Heart right ventricle (tissue), 16 donors: ENCODE results near the gene OR52D1. TPM values are rescaled to one million over a fixed set of nuclear protein-coding genes. Genes with fewer than 3 reads are reported as not detected.

Experiments used
- ATAC-seq, 8 donors: fragments of 200-7000 bp; cut with Tn5 transposase; one replicate each; pipeline ENCODE4 v1.9.1; 2020; ENCODE audit warnings: mild to moderate bottlenecking in 8 of 8, moderate library complexity in 8 of 8, moderate number of reproducible peaks in 1 of 8
- DNase-seq, 2 donors: peaks; one replicate each; pipeline ENCODE4 v3.0.0-alpha.2; 2020
- H3K27ac ChIP-seq, 10 donors: fragments of 200-600 bp; sonication (generic) in 2 of 10; one replicate each; pipeline versions ENCODE4 v1.5.0 to v1.8.0; 2020 to 2022; ENCODE audit warnings: mild to moderate bottlenecking in 3 of 10
- H3K27me3 ChIP-seq, 7 donors: fragments of 200-600 bp; one replicate each; pipeline ENCODE4 v1.8.0; 2021 to 2022; ENCODE audit warnings: mild to moderate bottlenecking in 2 of 7
- H3K36me3 ChIP-seq, 9 donors: fragments of 200-600 bp; sonication (generic) in 1 of 9; one replicate each; pipeline versions ENCODE4 v1.5.0 to v1.8.0; 2020 to 2022; ENCODE audit warnings: mild to moderate bottlenecking in 2 of 9
- H3K4me1 ChIP-seq, 9 donors: fragments of 200-600 bp; sonication (generic) in 1 of 9; one replicate each; pipeline versions ENCODE4 v1.5.0 to v1.8.0; 2020 to 2022; ENCODE audit warnings: mild to moderate bottlenecking in 4 of 9
- H3K4me3 ChIP-seq, 10 donors: fragments of 200-600 bp; sonication (generic) in 2 of 10; one replicate each; pipeline versions ENCODE4 v1.5.0 to v1.8.0; 2020 to 2022; ENCODE audit warnings: mild to moderate bottlenecking in 7 of 10, moderate library complexity in 2 of 10
- H3K9me3 ChIP-seq, 11 donors: fragments of 200-600 bp in 10 of 11; sonication (generic) in 2 of 11; one replicate each; pipeline versions ENCODE4 v1.5.0 to v1.8.0; 2013 to 2022; ENCODE audit warnings: mild to moderate bottlenecking in 2 of 11, control low read depth in 1 of 11, moderate library complexity in 1 of 11
- CTCF ChIP-seq, 9 donors: fragments of 200-600 bp; sonication (generic) in 2 of 9; IDR thresholded peaks; one replicate each; pipeline versions ENCODE4 v1.5.0 to v1.8.0; 2021 to 2022; ENCODE audit warnings: antibody characterized with exemption in 9 of 9, mild to moderate bottlenecking in 5 of 9, moderate library complexity in 1 of 9
- WGBS, 2 donors: extraction: QIAGEN DNeasy Blood & Tissue Kit; methylation state at CpG; one replicate each; pipeline ENCODE4 v1.1.7; 2013; ENCODE audit warnings: inconsistent platforms in 1 of 2; 5-methylcytosine and 5-hydroxymethylcytosine counted together
- intact Hi-C, 10 donors: fragments of 100-400 bp; cut with DNase I; formaldehyde crosslinking; loops; one replicate each; pipeline versions ENCODE4 v1.11.1 to v1.14.2; 2022
- polyA plus RNA-seq, 2 donors: library from polyadenylated mRNA; stranded (reverse); fragments of 200-250 nt; gene quantifications; one replicate each; pipeline ENCODE4 v1.2.3, GENCODE V29; 2013
- total RNA-seq, 10 donors: library from RNA; stranded (reverse); fragmentation: NEBNext Ultra II Directional in 3 of 10; extraction: Animal tissue kit (Norgen Biotek cat#: 25700) in 3 of 10; gene quantifications; one replicate each; pipeline versions ENCODE4 v1.2.1 to v1.2.4, GENCODE V29; 2021 to 2023
- donor health status: Arrhythmogenic right ventricular cardiomyopathy.
- donor health status: ischemic (EF 13 %, LVEDD 7.1; RV severe dilation, severe dysfunction).
- donor health status: healthy with polysubstance abuse.
- donor health status: DM: no; HTN: yes; CAD: no.
- donor health status: DM: no; HTN: no; CAD: no.
- donor health status: ischemic (EF 25% LVEDD 6.9; RV normal size, moderate dysfunction).
- donor health status: ischemic (EF 25% LVEDD 5.7; RV mildly dilated, moderate dysfunction).
- donor health status: healthy.
- donor health status: DM: yes; HTN: yes; CAD: no.
- donor health status: Ischemic cardiomyopathy.
- donor health status: ischemic (EF 35%, LVEDD 5.7; RV mildly dilated, moderate dysfunction).
- donor health status: nonischemic (EF 11% LVEDD 7.7; RV severe dilation, severe dysfunction).
- donor health status: DM: yes; HTN: yes; CAD: no.
- donor health status: PGD.
- donor health status: ischemic (EF 29% LVEDD 5.4; RV normal size, mild dysfunction).
- donor health status: nonischemic (EF 23%, LVEDD 6.1; RV moderate dilation, normal function).

OR52D1 gene
- total and polyA plus RNA-seq, 12 donors, result not detected

GRCh38 chr11:5531053-5531831 lies 42.8 kb downstream of the OR52D1 start:
- Histone ChIP-seq H3K4me3 (no peak overlapping the region), H3K4me1 (peaks cover 0 to 17% (median 0%) of the 10 kb centered on the region in 9 donors), H3K36me3 (no peaks in the 10 kb centered on the region), H3K9me3 (peaks cover 0 to under 1% (median 0%) of the 10 kb centered on the region in 11 donors), H3K27me3 (no peaks in the 10 kb centered on the region), H3K27ac (no peak overlapping the region)
- TF ChIP-seq CTCF (IDR thresholded peaks at IDR 0.05), result no peak
- 66 to 69% methylated on average over 2 of the region's 2 CpGs for WGBS, 2 donors
- intact Hi-C loops, result no loop called here
- DNase-seq (no peak), ATAC-seq (no peak)

- Histone ChIP-seq H3K36me3 (no peaks in the 10 kb centered on the region), H3K4me1 (peaks cover 0 to 4% (median 0%) of the 10 kb centered on the region in 9 donors), H3K9me3 (peaks cover 0 to 11% (median 0%) of the 10 kb centered on the region in 11 donors), H3K27ac (no peak overlapping the region), H3K27me3 (no peaks in the 10 kb centered on the region), H3K4me3 (no peak overlapping the region)
- intact Hi-C loops, result no loop called here
- 66 to 81% methylated on average over 1 of the region's 1 CpG for WGBS, 2 donors
- no peak for DNase-seq
- no peak for TF ChIP-seq CTCF (IDR thresholded peaks at IDR 0.05)
- ATAC-seq, result no peak
These were observed 45.6 kb downstream of the OR52D1 start for GRCh38 chr11:5534046-5534445.

- H3K4me3 ChIP-seq, result no peak overlapping the region
- no peak for TF ChIP-seq CTCF (IDR thresholded peaks at IDR 0.05)
- intact Hi-C loops, result no loop called here
- H3K36me3 ChIP-seq, result no peaks in the 10 kb centered on the region
- DNase-seq, result no peak
- H3K27me3 ChIP-seq, result no peaks in the 10 kb centered on the region
- H3K4me1 ChIP-seq, result no peaks in the 10 kb centered on the region
- no peak for ATAC-seq
- no peak overlapping the region for H3K27ac ChIP-seq
- H3K9me3 ChIP-seq, result peaks cover 0 to 11% (median 0%) of the 10 kb centered on the region in 11 donors
These were observed 48.0 kb downstream of the OR52D1 start for GRCh38 chr11:5536482-5536881.

Other genes with a start within 250 kb of the OR52D1 start
- gene HBG1, start 238.8 kb upstream of the OR52D1 start, total RNA-seq, result under 1 TPM in 1 of 10 donors, not detected in 9; 0.30 TPM
- gene HBG1, start 238.8 kb upstream of the OR52D1 start, polyA plus RNA-seq, result under 1 TPM in 1 of 2 donors, not detected in 1; 0.20 TPM
- 1 to 10 TPM in 1 of 10 donors, under 1 TPM in 2, not detected in 7; 0.41 to 1.0 (median 0.45) TPM for gene HBG2, start 233.9 kb upstream of the OR52D1 start, total RNA-seq
- gene HBG2, start 233.9 kb upstream of the OR52D1 start, polyA plus RNA-seq, result under 1 TPM in 1 of 2 donors, not detected in 1; 0.12 TPM
- gene HBE1, start 218.7 kb upstream of the OR52D1 start, total RNA-seq, result not detected
- not detected for gene HBE1, start 218.7 kb upstream of the OR52D1 start, polyA plus RNA-seq
- gene OR51B4, start 186.7 kb upstream of the OR52D1 start, total RNA-seq, result not detected
- gene OR51B4, start 186.7 kb upstream of the OR52D1 start, polyA plus RNA-seq, result not detected
- gene OR51B2, start 164.4 kb upstream of the OR52D1 start, total RNA-seq, result not detected
- not detected for gene OR51B2, start 164.4 kb upstream of the OR52D1 start, polyA plus RNA-seq
- gene OR51B5, start 145.2 kb upstream of the OR52D1 start, total RNA-seq, result under 1 TPM in 2 of 10 donors, not detected in 8; 0.25 to 0.46 TPM
- gene OR51B5, start 145.2 kb upstream of the OR52D1 start, polyA plus RNA-seq, result not detected
- not detected for gene OR51B6, start 137.2 kb upstream of the OR52D1 start, total RNA-seq
- not detected for gene OR51B6, start 137.2 kb upstream of the OR52D1 start, polyA plus RNA-seq
- gene OR51M1, start 104.9 kb upstream of the OR52D1 start, total RNA-seq, result not detected
- not detected for gene OR51M1, start 104.9 kb upstream of the OR52D1 start, polyA plus RNA-seq
- gene OR51Q1, start 66.6 kb upstream of the OR52D1 start, total RNA-seq, result not detected
- gene OR51Q1, start 66.6 kb upstream of the OR52D1 start, polyA plus RNA-seq, result not detected
- under 1 TPM in 1 of 10 donors, not detected in 9; 0.28 TPM for gene OR51I1, start 47.2 kb upstream of the OR52D1 start, total RNA-seq
- not detected for gene OR51I1, start 47.2 kb upstream of the OR52D1 start, polyA plus RNA-seq
- not detected for gene OR51I2, start 39.4 kb upstream of the OR52D1 start, total RNA-seq
- not detected for gene OR51I2, start 39.4 kb upstream of the OR52D1 start, polyA plus RNA-seq
- gene UBQLN3, start 21.3 kb downstream of the OR52D1 start, total RNA-seq, result under 1 TPM in 3 of 10 donors, not detected in 7; 0.20 to 0.32 (median 0.24) TPM
- gene UBQLN3, start 21.3 kb downstream of the OR52D1 start, polyA plus RNA-seq, result not detected
- under 1 TPM in 5 of 10 donors, not detected in 5; 0.10 to 0.42 (median 0.13) TPM for gene UBQLNL, start 28.0 kb downstream of the OR52D1 start, total RNA-seq
- under 1 TPM; 0.10 to 0.80 TPM for gene UBQLNL, start 28.0 kb downstream of the OR52D1 start, polyA plus RNA-seq
- gene OR52H1, start 59.9 kb downstream of the OR52D1 start, total RNA-seq, result not detected
- gene OR52H1, start 59.9 kb downstream of the OR52D1 start, polyA plus RNA-seq, result not detected
- gene OR52B6, start 92.2 kb downstream of the OR52D1 start, total RNA-seq, result not detected
- not detected for gene OR52B6, start 92.2 kb downstream of the OR52D1 start, polyA plus RNA-seq
- gene TRIM6, start 108.0 kb downstream of the OR52D1 start, total RNA-seq, result 1 to 10 TPM in 5 of 10 donors, under 1 TPM in 5; 0.38 to 2.2 (median 1.0) TPM
- gene TRIM6, start 108.0 kb downstream of the OR52D1 start, polyA plus RNA-seq, result under 1 TPM; 0.52 to 0.95 TPM
- 1 to 10 TPM in 9 of 10 donors, under 1 TPM in 1; 0.66 to 6.5 (median 2.0) TPM for gene TRIM34, start 136.3 kb downstream of the OR52D1 start, total RNA-seq
- 1 to 10 TPM; 1.8 to 1.9 TPM for gene TRIM34, start 136.3 kb downstream of the OR52D1 start, polyA plus RNA-seq
- 10 to 100 TPM in 2 of 10 donors, 1 to 10 TPM in 8; 3.1 to 12.6 (median 7.8) TPM for gene TRIM5, start 196.4 kb downstream of the OR52D1 start, total RNA-seq
- gene TRIM5, start 196.4 kb downstream of the OR52D1 start, polyA plus RNA-seq, result 1 to 10 TPM; 6.4 to 6.5 TPM
- 10 to 100 TPM; 11.7 to 52.6 (median 17.6) TPM for gene TRIM22, start 201.1 kb downstream of the OR52D1 start, total RNA-seq
- 10 to 100 TPM in 1 of 2 donors, 1 to 10 TPM in 1; 8.1 to 27.1 TPM for gene TRIM22, start 201.1 kb downstream of the OR52D1 start, polyA plus RNA-seq
- not detected for gene OR56B1, start 247.8 kb downstream of the OR52D1 start, total RNA-seq
- gene OR56B1, start 247.8 kb downstream of the OR52D1 start, polyA plus RNA-seq, result not detected